K562 (cell line): ENCODE data around the gene RNF34. TPM values are rescaled to one million over a fixed set of nuclear protein-coding genes. Genes with fewer than 3 reads are reported as not detected.

Source experiments
- ARHGAP35 ChIP-seq: fragments of 450-650 bp; IDR thresholded peaks from 2 replicates; pipeline ENCODE4 v1.6.1; 2018; ENCODE audit not compliant: partially characterized antibody
- CEBPB ChIP-seq: fragments of 450-650 bp; IDR thresholded peaks from 2 replicates; pipeline ENCODE4 v1.6.1; 2016; ENCODE audit warnings: missing genetic modification characterization, missing compliant biosample characterization
- ELF1 ChIP-seq: fragments of 200-800 bp; sonication (Bioruptor generic); IDR thresholded peaks from 2 replicates; pipeline ENCODE4 v1.6.1; 2016; ENCODE audit warnings: missing genetic modification characterization, missing compliant biosample characterization
- ILK ChIP-seq: fragments of 450-650 bp; IDR thresholded peaks from 2 replicates; pipeline ENCODE4 v1.6.1; 2016; ENCODE audit warnings: missing genetic modification characterization, low read depth, mild to moderate bottlenecking, missing compliant biosample characterization, moderate library complexity, borderline replicate concordance
- MEF2A ChIP-seq: IDR thresholded peaks from 2 replicates; pipeline ENCODE4 v1.6.1; 2011; ENCODE audit warnings: low read depth, mild to moderate bottlenecking, low read length, moderate library complexity; ENCODE audit not compliant: control insufficient read depth
- NFIX ChIP-seq: fragments of 250-450 bp; sonication (Bioruptor Pico); IDR thresholded peaks from 2 replicates; pipeline ENCODE4 v1.4.0; 2020; ENCODE audit warnings: low read depth, mild to moderate bottlenecking, moderate library complexity
- PRPF4 ChIP-seq: fragments of 200-400 bp; formaldehyde crosslinking; IDR thresholded peaks from one replicate; pipeline ENCODE4 v1.6.1; 2017; ENCODE audit warnings: low read length, low read depth, mild to moderate bottlenecking; ENCODE audit not compliant: insufficient read depth, poor library complexity, severe bottlenecking
- RFX7 ChIP-seq: fragments of 250-450 bp; sonication (Bioruptor Pico); IDR thresholded peaks from 2 replicates; pipeline ENCODE4 v1.5.1; 2021; ENCODE audit warnings: mild to moderate bottlenecking
- SIN3A ChIP-seq, 2 experiments: fragments of 150-350 bp in 1 of 2; IDR thresholded peaks; 2 replicates each; pipeline ENCODE4 v1.6.1; 2011 to 2016; ENCODE audit warnings: borderline replicate concordance in 2 of 2, low read depth in 2 of 2, low read length in 2 of 2, mild to moderate bottlenecking in 2 of 2, moderate library complexity in 2 of 2; ENCODE audit not compliant: control insufficient read depth in 1 of 2
- SIN3B ChIP-seq: fragments of 450-650 bp; IDR thresholded peaks from 2 replicates; pipeline ENCODE4 v1.6.1; 2017; ENCODE audit warnings: low read depth, mild to moderate bottlenecking, moderate library complexity
- ZNF12 ChIP-seq: sonication (generic); formaldehyde crosslinking; IDR thresholded peaks from 2 replicates; pipeline ENCODE4 v1.4.0; 2020; ENCODE audit warnings: mild to moderate bottlenecking, missing genetic modification reagents
- ZNF124 ChIP-seq: sonication (generic); formaldehyde crosslinking; IDR thresholded peaks from 2 replicates; pipeline ENCODE4 v1.8.1; 2022; ENCODE audit warnings: missing genetic modification reagents
- ZNF134 ChIP-seq: fragments of 250-450 bp; sonication (Bioruptor Pico); conservative IDR thresholded peaks from 2 replicates; pipeline ENCODE4 v1.4.0; 2020
- ZNF184 ChIP-seq: sonication (generic); formaldehyde crosslinking; IDR thresholded peaks from 2 replicates; pipeline ENCODE4 v1.5.0; 2020; ENCODE audit warnings: missing genetic modification reagents
- ZNF217 ChIP-seq: sonication (generic); formaldehyde crosslinking; IDR thresholded peaks from 2 replicates; pipeline ENCODE4 v1.8.0; 2022; ENCODE audit warnings: mild to moderate bottlenecking, missing genetic modification reagents
- ZNF239 ChIP-seq: fragments of 250-450 bp; sonication (Bioruptor Pico); IDR thresholded peaks from 2 replicates; pipeline ENCODE4 v1.4.0; 2020; ENCODE audit warnings: mild to moderate bottlenecking
- ZNF699 ChIP-seq: fragments of 250-450 bp; sonication (Bioruptor Pico); IDR thresholded peaks from 2 replicates; pipeline ENCODE4 v1.8.0; 2021; ENCODE audit warnings: mild to moderate bottlenecking, moderate library complexity; ENCODE audit not compliant: insufficient replicate concordance
- ZNF75A ChIP-seq: fragments of 450-650 bp; formaldehyde crosslinking; IDR thresholded peaks from 2 replicates; pipeline ENCODE4 v1.4.0; 2020; ENCODE audit warnings: mild to moderate bottlenecking
- polyA plus RNA-seq, 8 experiments: library from polyadenylated mRNA; depleted of rRNA in 4 of 8; stranded (reverse) in 5 of 8; unstranded in 3 of 8; fragments of >200 nt; fragmentation: Nextera tagmentation in 2 of 8; fragmentation: Illumina TruSeq in 1 of 8; extraction: Ambion mirVana in 2 of 8; extraction: Trizol in 1 of 8; gene quantifications; 2 replicates each; pipeline versions ENCODE4 v1.2.1 to v1.2.3, GENCODE V29; 2011 to 2014; ENCODE audit warnings: inconsistent platforms in 1 of 8, missing spikeins in 1 of 8
- total RNA-seq, 7 experiments: library from RNA; depleted of rRNA in 6 of 7; stranded (reverse); fragments of >200 nt in 6 of 7; fragmentation: Illumina TruSeq in 2 of 7; extraction: Trizol in 2 of 7; gene quantifications; 2 replicates each; pipeline versions ENCODE4 v1.2.1 to v1.2.3, GENCODE V29; 2011 to 2021; ENCODE audit warnings: low replicate concordance in 1 of 7
- TF ChIP-seq, protein P1 (sequence below): fragments of 450-650 bp; IDR thresholded peaks from 2 replicates; pipeline ENCODE4 v1.6.1; 2014; ENCODE audit warnings: low read depth, mild to moderate bottlenecking, moderate library complexity, borderline replicate concordance
- TF ChIP-seq, protein P2 (sequence below): fragments of 450-650 bp; formaldehyde crosslinking; IDR thresholded peaks from 2 replicates; pipeline ENCODE4 v1.4.0; 2022; ENCODE audit warnings: mild to moderate bottlenecking, moderate library complexity
- TF ChIP-seq, protein P3 (sequence below): sonication (generic); formaldehyde crosslinking; IDR thresholded peaks from 2 replicates; pipeline ENCODE4 v1.8.1; 2023; ENCODE audit warnings: mild to moderate bottlenecking, missing genetic modification reagents
- TF ChIP-seq, protein P4 (sequence below): sonication (generic); formaldehyde crosslinking; IDR thresholded peaks from 2 replicates; pipeline ENCODE4 v1.8.0; 2022; ENCODE audit warnings: missing genetic modification reagents, mild to moderate bottlenecking, moderate library complexity, borderline replicate concordance

Gene RNF34
- total and polyA plus RNA-seq, 9 of the 15 experiments (the other 6 are each of a cell fraction or from before 2014, with no cell fraction given) = 41.7 to 88.9 (median 54.1) TPM

DNA sequence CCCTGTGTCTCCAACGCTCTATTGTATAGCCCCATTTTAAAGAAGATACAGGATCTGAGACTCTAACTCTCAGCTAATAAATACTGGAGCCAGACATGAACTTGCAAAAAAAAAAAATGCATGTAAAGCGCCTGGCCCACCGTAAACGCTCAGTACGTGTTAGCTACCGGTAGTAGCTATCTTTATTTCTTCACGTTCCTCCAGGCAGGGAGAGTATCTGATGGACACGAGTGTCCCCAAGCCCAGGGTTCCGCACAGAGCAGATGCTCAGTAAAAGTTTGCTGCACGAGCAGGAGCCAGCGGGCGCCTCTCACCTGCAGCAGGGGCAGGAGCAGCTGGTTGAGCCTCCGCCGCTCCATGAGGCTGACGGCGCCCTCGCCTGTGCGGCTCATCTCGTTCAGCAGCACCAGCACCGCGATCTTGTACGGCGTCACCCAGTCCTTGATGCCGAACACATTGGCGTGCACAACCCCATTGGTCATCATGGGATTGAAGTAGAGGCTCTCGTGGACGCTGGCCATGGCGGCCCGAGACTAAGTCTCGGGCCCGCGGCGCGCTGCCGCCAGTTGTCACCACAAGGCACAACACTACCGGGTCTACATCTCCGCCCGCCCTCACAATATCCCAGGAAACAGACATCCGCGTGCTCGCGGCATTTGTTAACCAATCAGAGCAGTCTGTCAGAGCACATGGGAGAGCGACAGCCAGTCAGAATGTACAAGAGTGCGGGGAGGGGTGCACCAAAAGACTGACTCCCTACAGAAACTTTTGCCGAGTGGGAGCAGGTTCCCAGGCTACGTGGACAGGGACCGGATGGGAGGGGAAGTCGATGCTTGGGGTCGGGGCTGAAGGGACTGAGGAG, 47.9 kb upstream of the RNF34 start, which contains the start of gene ANAPC5 (continued):
- TF ChIP-seq ZNF184 (CRISPR knock-in tag) (no peak), RFX7 (CRISPR knock-in tag) (0 out of 2 replicates have a peak, but pooled peaks have one; percentile 58), ZNF124 (no peak), ZNF12 (peak; percentile 75), SIN3A (IDR thresholded peaks at IDR 0.05; ENCODE audit: borderline replicate concordance in 2 of 2, control insufficient read depth in 1 of 2, low read depth in 2 of 2, low read length in 2 of 2) (peak; percentile 39 to 73; a peak in 3 of 4 replicates), ZNF217 (CRISPR knock-in tag) (no peak), SIN3B (peak; percentile 92), ZNF75A (no peak), PRPF4 (no peak), MEF2A (peak; percentile 49; the same call in 1 of the 2 replicates), ARHGAP35 (no peak), ILK (no peak), NFIX (CRISPR knock-in tag) (no peak), ZNF134 (CRISPR knock-in tag) (no peak), ZNF239 (no peak), ZNF699 (CRISPR knock-in tag) (no peak), CEBPB (tag) (no peak), ELF1 (tag) (peak; percentile 88)
- TF ChIP-seq, protein P1, sequence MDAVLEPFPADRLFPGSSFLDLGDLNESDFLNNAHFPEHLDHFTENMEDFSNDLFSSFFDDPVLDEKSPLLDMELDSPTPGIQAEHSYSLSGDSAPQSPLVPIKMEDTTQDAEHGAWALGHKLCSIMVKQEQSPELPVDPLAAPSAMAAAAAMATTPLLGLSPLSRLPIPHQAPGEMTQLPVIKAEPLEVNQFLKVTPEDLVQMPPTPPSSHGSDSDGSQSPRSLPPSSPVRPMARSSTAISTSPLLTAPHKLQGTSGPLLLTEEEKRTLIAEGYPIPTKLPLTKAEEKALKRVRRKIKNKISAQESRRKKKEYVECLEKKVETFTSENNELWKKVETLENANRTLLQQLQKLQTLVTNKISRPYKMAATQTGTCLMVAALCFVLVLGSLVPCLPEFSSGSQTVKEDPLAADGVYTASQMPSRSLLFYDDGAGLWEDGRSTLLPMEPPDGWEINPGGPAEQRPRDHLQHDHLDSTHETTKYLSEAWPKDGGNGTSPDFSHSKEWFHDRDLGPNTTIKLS = peak; percentile 100
- TF ChIP-seq, protein P2, sequence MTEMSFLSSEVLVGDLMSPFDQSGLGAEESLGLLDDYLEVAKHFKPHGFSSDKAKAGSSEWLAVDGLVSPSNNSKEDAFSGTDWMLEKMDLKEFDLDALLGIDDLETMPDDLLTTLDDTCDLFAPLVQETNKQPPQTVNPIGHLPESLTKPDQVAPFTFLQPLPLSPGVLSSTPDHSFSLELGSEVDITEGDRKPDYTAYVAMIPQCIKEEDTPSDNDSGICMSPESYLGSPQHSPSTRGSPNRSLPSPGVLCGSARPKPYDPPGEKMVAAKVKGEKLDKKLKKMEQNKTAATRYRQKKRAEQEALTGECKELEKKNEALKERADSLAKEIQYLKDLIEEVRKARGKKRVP (CRISPR knock-in tag) = no peak
- TF ChIP-seq, protein P3, sequence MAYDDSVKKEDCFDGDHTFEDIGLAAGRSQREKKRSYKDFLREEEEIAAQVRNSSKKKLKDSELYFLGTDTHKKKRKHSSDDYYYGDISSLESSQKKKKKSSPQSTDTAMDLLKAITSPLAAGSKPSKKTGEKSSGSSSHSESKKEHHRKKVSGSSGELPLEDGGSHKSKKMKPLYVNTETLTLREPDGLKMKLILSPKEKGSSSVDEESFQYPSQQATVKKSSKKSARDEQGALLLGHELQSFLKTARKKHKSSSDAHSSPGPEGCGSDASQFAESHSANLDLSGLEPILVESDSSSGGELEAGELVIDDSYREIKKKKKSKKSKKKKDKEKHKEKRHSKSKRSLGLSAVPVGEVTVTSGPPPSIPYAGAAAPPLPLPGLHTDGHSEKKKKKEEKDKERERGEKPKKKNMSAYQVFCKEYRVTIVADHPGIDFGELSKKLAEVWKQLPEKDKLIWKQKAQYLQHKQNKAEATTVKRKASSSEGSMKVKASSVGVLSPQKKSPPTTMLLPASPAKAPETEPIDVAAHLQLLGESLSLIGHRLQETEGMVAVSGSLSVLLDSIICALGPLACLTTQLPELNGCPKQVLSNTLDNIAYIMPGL (CRISPR knock-in tag) = no peak
- TF ChIP-seq, protein P4, sequence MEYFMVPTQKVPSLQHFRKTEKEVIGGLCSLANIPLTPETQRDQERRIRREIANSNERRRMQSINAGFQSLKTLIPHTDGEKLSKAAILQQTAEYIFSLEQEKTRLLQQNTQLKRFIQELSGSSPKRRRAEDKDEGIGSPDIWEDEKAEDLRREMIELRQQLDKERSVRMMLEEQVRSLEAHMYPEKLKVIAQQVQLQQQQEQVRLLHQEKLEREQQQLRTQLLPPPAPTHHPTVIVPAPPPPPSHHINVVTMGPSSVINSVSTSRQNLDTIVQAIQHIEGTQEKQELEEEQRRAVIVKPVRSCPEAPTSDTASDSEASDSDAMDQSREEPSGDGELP (CRISPR knock-in tag) = peak; percentile 90
